ENCODE data around the gene ABCB6.
"Not testable (repeated sequence)": the region's sequence is repeated elsewhere in the genome, so short reads cannot be mapped to it uniquely, and the experiment has no call there.

GRCh38 chr2:219201331-219201730 lies 17.4 kb downstream of the ABCB6 start:
- not testable (repeated sequence) for TF ChIP-seq POLR2A, CTCF (IDR thresholded peaks at IDR 0.05)
